ENCODE data around the gene FUT9.

Gene FUT9

DNA sequence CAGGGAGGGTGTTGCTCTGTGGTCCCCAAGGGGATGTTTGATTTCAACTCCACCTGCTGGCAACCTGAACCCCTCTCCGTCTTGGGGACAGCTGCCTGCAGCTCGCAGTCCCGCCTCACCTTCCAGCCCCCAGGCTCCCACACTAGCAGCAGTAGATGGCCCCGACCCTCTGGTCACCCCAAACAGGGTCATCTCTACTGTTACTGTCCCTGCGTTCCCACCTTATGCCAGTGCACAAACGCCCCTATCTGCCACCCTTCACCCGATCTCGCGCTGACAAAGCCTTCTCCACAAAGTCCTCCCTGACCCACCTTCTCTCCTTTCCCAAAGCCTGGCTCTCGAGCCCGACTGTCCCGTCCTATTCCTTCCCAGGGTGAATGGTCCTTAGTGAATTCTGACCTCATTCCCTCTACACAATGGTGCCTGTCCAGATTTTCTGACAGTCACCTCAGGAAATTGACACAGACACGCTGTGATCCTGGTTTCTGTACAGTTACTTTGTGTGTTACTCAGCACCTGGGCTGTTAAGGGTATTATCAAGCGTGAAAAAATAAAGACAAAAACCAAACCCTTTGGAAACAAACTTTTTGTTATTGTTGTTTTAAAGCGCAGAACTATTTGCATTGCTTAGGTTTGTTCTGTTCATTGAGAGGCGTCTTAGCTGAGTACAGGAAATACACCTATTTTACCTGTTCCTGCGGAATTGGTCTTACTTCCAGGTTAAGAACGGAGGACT, 728 bp downstream of the FUT9 start:
- TF ChIP-seq EP300 (IDR thresholded peaks at IDR 0.05; ENCODE audit: borderline replicate concordance), result no peak
- TF ChIP-seq NFIC (IDR thresholded peaks at IDR 0.05), result no peak
- TF ChIP-seq YY1 (IDR thresholded peaks at IDR 0.05; ENCODE audit: low read depth), result no peak
- TF ChIP-seq TCF12 (IDR thresholded peaks at IDR 0.05; ENCODE audit: low read depth), result no peak
- TF ChIP-seq, protein P1, sequence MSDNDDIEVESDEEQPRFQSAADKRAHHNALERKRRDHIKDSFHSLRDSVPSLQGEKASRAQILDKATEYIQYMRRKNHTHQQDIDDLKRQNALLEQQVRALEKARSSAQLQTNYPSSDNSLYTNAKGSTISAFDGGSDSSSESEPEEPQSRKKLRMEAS (IDR thresholded peaks at IDR 0.05), result no peak
- TF ChIP-seq, protein P2, sequence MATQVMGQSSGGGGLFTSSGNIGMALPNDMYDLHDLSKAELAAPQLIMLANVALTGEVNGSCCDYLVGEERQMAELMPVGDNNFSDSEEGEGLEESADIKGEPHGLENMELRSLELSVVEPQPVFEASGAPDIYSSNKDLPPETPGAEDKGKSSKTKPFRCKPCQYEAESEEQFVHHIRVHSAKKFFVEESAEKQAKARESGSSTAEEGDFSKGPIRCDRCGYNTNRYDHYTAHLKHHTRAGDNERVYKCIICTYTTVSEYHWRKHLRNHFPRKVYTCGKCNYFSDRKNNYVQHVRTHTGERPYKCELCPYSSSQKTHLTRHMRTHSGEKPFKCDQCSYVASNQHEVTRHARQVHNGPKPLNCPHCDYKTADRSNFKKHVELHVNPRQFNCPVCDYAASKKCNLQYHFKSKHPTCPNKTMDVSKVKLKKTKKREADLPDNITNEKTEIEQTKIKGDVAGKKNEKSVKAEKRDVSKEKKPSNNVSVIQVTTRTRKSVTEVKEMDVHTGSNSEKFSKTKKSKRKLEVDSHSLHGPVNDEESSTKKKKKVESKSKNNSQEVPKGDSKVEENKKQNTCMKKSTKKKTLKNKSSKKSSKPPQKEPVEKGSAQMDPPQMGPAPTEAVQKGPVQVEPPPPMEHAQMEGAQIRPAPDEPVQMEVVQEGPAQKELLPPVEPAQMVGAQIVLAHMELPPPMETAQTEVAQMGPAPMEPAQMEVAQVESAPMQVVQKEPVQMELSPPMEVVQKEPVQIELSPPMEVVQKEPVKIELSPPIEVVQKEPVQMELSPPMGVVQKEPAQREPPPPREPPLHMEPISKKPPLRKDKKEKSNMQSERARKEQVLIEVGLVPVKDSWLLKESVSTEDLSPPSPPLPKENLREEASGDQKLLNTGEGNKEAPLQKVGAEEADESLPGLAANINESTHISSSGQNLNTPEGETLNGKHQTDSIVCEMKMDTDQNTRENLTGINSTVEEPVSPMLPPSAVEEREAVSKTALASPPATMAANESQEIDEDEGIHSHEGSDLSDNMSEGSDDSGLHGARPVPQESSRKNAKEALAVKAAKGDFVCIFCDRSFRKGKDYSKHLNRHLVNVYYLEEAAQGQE (IDR thresholded peaks at IDR 0.05; ENCODE audit: low read depth), result no peak
- no peak; the same call in 1 of the 2 replicates for TF ChIP-seq ZBTB7A (IDR thresholded peaks at IDR 0.05; ENCODE audit: low read depth)
- TF ChIP-seq CREB1 (IDR thresholded peaks at IDR 0.05; ENCODE audit: low read depth), result no peak
- no peak for TF ChIP-seq RAD21 (IDR thresholded peaks at IDR 0.05; ENCODE audit: low read depth)
- no peak for TF ChIP-seq TAF1 (IDR thresholded peaks at IDR 0.05; ENCODE audit: low read depth)
- TF ChIP-seq TEAD4 (IDR thresholded peaks at IDR 0.05), result no peak
- TF ChIP-seq EGR1 (IDR thresholded peaks at IDR 0.05), result no peak
- no peak for TF ChIP-seq USF1 (IDR thresholded peaks at IDR 0.05)
- TF ChIP-seq FOXM1 (IDR thresholded peaks at IDR 0.05; ENCODE audit: borderline replicate concordance, low read depth), result no peak

- TF ChIP-seq CEBPB (IDR thresholded peaks at IDR 0.05) (no peak), NFIC (IDR thresholded peaks at IDR 0.05) (no peak), EP300 (IDR thresholded peaks at IDR 0.05; ENCODE audit: borderline replicate concordance) (no peak), EGR1 (IDR thresholded peaks at IDR 0.05) (no peak), TEAD4 (IDR thresholded peaks at IDR 0.05) (no peak), YY1 (IDR thresholded peaks at IDR 0.05; ENCODE audit: low read depth) (no peak), TAF1 (IDR thresholded peaks at IDR 0.05; ENCODE audit: low read depth) (no peak), USF1 (IDR thresholded peaks at IDR 0.05) (no peak), CREB1 (IDR thresholded peaks at IDR 0.05; ENCODE audit: low read depth) (no peak)
- TF ChIP-seq, protein P1 (IDR thresholded peaks at IDR 0.05), result no peak
Measured at GRCh38 chr6:96017070-96017359, 1.2 kb downstream of the FUT9 start.

DNA sequence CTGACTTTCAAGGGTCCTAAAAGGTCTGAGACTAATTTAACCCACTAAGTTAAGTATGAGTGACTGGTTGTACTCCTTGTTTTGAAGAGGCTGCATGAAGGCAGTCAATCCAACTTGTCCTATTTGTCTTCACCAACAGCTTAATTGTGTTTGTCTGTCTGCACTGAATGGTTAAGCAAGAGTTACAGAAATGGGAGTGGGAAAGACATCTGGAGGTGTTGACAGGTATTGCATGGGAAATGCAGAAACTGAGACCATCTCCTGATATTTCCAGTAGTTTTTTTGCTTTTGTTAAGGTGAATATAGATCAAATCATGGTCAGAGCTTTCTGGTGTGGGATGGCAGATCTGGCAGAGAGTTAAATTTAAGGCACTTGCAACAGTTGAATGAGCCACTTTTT, 6.5 kb downstream of the FUT9 start:
- TF ChIP-seq FOXM1 (IDR thresholded peaks at IDR 0.05; ENCODE audit: borderline replicate concordance, low read depth), result no peak
- TF ChIP-seq YY1 (IDR thresholded peaks at IDR 0.05; ENCODE audit: low read depth), result no peak
- TF ChIP-seq CEBPB (IDR thresholded peaks at IDR 0.05), result no peak
- TF ChIP-seq, protein P2 (IDR thresholded peaks at IDR 0.05; ENCODE audit: low read depth), result no peak
- no peak for TF ChIP-seq CREB1 (IDR thresholded peaks at IDR 0.05; ENCODE audit: low read depth)
- TF ChIP-seq TAF1 (IDR thresholded peaks at IDR 0.05; ENCODE audit: low read depth), result no peak
- TF ChIP-seq EP300 (IDR thresholded peaks at IDR 0.05; ENCODE audit: borderline replicate concordance), result no peak
- TF ChIP-seq RAD21 (IDR thresholded peaks at IDR 0.05; ENCODE audit: low read depth), result no peak
- TF ChIP-seq EGR1 (IDR thresholded peaks at IDR 0.05), result no peak

- TF ChIP-seq, protein P1 (IDR thresholded peaks at IDR 0.05), result no peak
- TF ChIP-seq RAD21 (IDR thresholded peaks at IDR 0.05; ENCODE audit: low read depth), result no peak
- no peak for TF ChIP-seq FOXM1 (IDR thresholded peaks at IDR 0.05; ENCODE audit: borderline replicate concordance, low read depth)
- no peak for TF ChIP-seq EP300 (IDR thresholded peaks at IDR 0.05; ENCODE audit: borderline replicate concordance)
- TF ChIP-seq USF1 (IDR thresholded peaks at IDR 0.05), result no peak
- no peak for TF ChIP-seq CEBPB (IDR thresholded peaks at IDR 0.05)
- TF ChIP-seq, protein P2 (IDR thresholded peaks at IDR 0.05; ENCODE audit: low read depth), result no peak
- no peak for TF ChIP-seq NFIC (IDR thresholded peaks at IDR 0.05)
Measured at GRCh38 chr6:96032661-96033060, 16.9 kb downstream of the FUT9 start.
